HG03521 (cell line): ENCODE measurements around the gene JUNB.

Source experiments
- ATAC-seq: cut with Tn5 transposase; IDR thresholded peaks from one replicate; pipeline ENCODE4 v1.9.1; 2021; ENCODE audit warnings: mild to moderate bottlenecking, moderate library complexity; ENCODE audit not compliant: unreplicated experiment

Gene JUNB

GRCh38 chr19:12791345-12792050 lies at the start of gene JUNB:
JUNB (plus strand) TSS chr19:12791486; CDS start chr19:12791772, 286 bp downstream.
- ATAC-seq: peak; percentile 27

GRCh38 chr19:12745166-12745897 lies 46.0 kb upstream of the JUNB start:
- no peak for ATAC-seq

GRCh38 chr19:12748489-12748888 lies 42.8 kb upstream of the JUNB start:
- no peak for ATAC-seq

- no peak for ATAC-seq
Observed at GRCh38 chr19:12749938-12750521, 41.3 kb upstream of the JUNB start.

GRCh38 chr19:12750851-12751250 lies 40.4 kb upstream of the JUNB start:
- ATAC-seq: no peak

GRCh38 chr19:12751635-12752034 lies 39.7 kb upstream of the JUNB start, which contains the start of gene BEST2:
BEST2 (plus strand) TSS chr19:12751791; CDS start chr19:12752593, 802 bp downstream.
- no peak for ATAC-seq

GRCh38 chr19:12752056-12752781 lies 39.1 kb upstream of the JUNB start:
- no peak for ATAC-seq

- ATAC-seq: no peak
Observed at GRCh38 chr19:12754465-12755196, 36.7 kb upstream of the JUNB start.

GRCh38 chr19:12756150-12756883 lies 35.0 kb upstream of the JUNB start:
- no peak for ATAC-seq

- ATAC-seq: no peak
Observed at GRCh38 chr19:12757544-12758274, 33.6 kb upstream of the JUNB start.

- ATAC-seq: no peak
Observed at GRCh38 chr19:12759686-12760085, 31.6 kb upstream of the JUNB start.

- no peak for ATAC-seq
Observed at GRCh38 chr19:12763100-12763499, 28.2 kb upstream of the JUNB start.

GRCh38 chr19:12764698-12765097 lies 26.6 kb upstream of the JUNB start:
- no peak for ATAC-seq

GRCh38 chr19:12766051-12766521 lies 25.2 kb upstream of the JUNB start:
- no peak for ATAC-seq

- no peak for ATAC-seq
Observed at GRCh38 chr19:12767150-12767549, 24.1 kb upstream of the JUNB start.

- ATAC-seq: no peak
Observed at GRCh38 chr19:12767666-12768065, 23.6 kb upstream of the JUNB start.

- no peak for ATAC-seq
Observed at GRCh38 chr19:12769689-12770088, 21.6 kb upstream of the JUNB start.

GRCh38 chr19:12770922-12771321 lies 20.4 kb upstream of the JUNB start:
- ATAC-seq: no peak

- ATAC-seq: no peak
Observed at GRCh38 chr19:12772323-12772722, 19.0 kb upstream of the JUNB start.
